Dedifferentiated amniotic fluid mesenchymal stem cell (primary cell): ENCODE data around the gene ARHGEF19.

Experiments
- DNase-seq: peaks from one replicate; pipeline ENCODE4 v3.0.0-alpha.2; 2016; ENCODE audit errors: extremely low spot score

Gene ARHGEF19

GRCh38 chr1:16150508-16150907, 61.9 kb downstream of the ARHGEF19 start:
- no peak for DNase-seq

DNA sequence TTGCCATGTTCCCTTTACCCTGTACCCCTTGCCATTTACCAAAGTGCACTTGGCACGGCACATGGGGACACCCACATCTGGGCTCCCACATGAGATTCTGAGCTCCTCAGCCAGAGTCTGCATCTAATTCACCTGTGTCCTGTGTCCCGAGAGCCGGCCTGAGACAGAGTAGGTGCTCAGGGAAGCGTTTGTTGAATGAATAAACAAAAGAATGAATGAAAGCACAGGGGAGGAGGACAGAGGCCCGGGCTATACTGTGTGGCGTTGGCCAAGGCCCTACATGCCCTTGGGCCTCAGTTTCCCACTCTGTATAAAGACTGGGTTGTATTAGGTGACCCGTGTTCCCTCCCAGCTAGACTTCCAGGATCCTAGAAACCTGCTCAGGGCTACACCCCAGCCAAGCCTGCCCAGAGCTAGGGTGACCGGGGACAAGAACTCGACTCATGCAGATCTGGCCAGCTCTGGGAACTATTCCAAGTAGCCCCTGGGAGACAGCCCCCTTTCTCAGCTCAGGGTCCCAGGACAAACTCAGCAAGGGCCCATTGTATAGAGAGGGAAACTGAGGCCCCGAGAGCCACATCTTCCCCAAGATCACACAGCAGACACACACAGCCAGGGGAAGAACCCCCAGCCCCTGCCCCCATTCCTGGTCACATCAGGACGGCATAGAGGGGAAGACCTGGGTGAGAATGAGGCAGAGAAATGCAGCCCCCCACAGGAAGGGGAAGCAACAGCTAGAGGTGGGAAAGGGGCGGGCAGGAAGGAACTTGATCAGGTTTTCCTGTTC, 62.6 kb downstream of the ARHGEF19 start:
- DNase-seq: no peak

GRCh38 chr1:16149146-16149545, 63.3 kb downstream of the ARHGEF19 start:
- DNase-seq: no peak

DNA sequence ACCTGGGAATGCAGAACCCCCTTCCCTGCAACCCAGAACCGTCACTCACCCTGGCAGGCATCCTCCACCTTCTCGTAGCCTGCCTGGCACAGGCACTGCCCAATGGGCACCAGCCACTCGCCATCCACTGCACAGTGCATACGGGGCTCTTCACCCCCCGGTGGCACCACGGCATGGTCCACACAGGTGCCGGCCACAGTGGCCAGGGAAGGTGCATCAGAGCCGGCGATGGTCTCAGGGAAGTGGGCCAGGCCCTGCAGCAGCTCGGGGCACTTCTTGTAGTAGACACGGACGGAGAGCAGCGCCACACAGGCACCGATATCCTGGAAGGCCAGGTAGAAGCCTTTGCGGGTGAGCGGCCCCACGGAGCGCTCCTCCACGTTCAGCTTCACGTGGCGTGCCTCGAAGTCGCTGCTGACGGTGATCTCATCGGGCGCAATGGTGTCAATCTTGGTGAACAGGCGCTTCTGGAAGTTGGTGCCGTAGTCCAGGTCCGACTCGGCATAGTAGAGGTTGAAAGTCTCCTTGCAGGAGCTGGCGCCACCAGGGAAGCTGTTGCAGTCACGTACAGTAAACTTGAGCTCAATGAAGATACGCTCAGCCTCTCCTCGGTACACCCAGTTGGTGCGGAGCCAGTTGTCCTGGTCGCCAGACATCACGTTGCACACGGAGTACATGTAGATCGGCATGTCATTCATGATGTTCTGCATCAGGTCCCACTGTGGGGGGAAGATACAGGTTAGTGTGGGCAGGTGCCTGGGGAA, 63.9 kb downstream of the ARHGEF19 start:
- DNase-seq: no peak
